ENCODE data around the gene ANXA6.

Gene ANXA6

DNA sequence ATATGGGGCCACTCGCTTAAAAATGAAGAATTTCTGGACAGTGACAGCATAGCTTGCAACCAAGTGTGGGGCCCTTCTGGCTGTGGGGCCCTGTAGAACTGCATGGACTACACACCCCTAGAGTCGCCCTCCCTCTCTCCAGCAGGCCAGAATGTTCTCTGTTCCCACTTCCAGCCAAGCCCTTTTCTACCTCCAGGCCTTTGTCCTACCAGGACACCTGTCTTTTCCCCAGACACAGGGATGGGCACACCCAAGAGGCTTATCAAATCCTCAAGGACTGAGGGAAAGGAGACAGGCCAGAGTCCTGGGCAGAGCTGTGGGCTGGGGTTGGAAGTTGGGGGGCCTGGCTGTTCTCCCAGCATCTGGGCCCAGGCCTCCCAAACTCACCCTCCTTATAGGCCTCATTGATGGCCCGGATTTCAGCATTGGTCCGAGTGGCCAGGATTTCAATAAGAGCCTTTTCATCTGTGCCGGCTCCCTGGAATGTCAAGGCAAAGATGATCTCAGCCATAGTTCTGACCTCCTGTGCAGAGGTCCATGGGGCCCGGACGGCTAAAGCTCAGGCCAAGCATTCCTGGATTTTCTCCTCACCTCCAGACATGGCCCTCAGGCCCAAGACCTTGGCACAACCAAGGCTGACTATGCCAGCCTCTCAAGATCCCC lies 38.5 kb downstream of the ANXA6 start:
- peaks cover 53% of the 10 kb centered on the region for H3K36me3 Mint-ChIP-seq (ENCODE audit: low read depth)
- no peaks in the 10 kb centered on the region for H3K27me3 Mint-ChIP-seq (ENCODE audit: low read depth)
- no peak overlapping the region for H3K27ac Mint-ChIP-seq
- H3K4me1 Mint-ChIP-seq (ENCODE audit: low read depth): no peaks in the 10 kb centered on the region
- H3K9me3 Mint-ChIP-seq: no peaks in the 10 kb centered on the region
- no peak overlapping the region for H3K4me3 Mint-ChIP-seq

GRCh38 chr5:151115272-151115905 lies 42.2 kb downstream of the ANXA6 start:
- H3K4me1 Mint-ChIP-seq (ENCODE audit: low read depth): no peaks in the 10 kb centered on the region
- H3K36me3 Mint-ChIP-seq (ENCODE audit: low read depth): peaks cover 48% of the 10 kb centered on the region
- no peaks in the 10 kb centered on the region for H3K9me3 Mint-ChIP-seq
- no peaks in the 10 kb centered on the region for H3K27me3 Mint-ChIP-seq (ENCODE audit: low read depth)
- H3K27ac Mint-ChIP-seq: no peak overlapping the region
- H3K4me3 Mint-ChIP-seq: no peak overlapping the region

GRCh38 chr5:151113651-151114050 lies 43.9 kb downstream of the ANXA6 start:
- H3K27ac Mint-ChIP-seq: no peak overlapping the region
- H3K4me3 Mint-ChIP-seq: no peak overlapping the region
- peaks cover 48% of the 10 kb centered on the region for H3K36me3 Mint-ChIP-seq (ENCODE audit: low read depth)
- no peaks in the 10 kb centered on the region for H3K9me3 Mint-ChIP-seq
- no peaks in the 10 kb centered on the region for H3K4me1 Mint-ChIP-seq (ENCODE audit: low read depth)
- no peaks in the 10 kb centered on the region for H3K27me3 Mint-ChIP-seq (ENCODE audit: low read depth)

GRCh38 chr5:151110992-151111391 lies 46.6 kb downstream of the ANXA6 start:
- Mint-ChIP-seq H3K27me3 (ENCODE audit: low read depth) (no peaks in the 10 kb centered on the region), H3K4me3 (no peak overlapping the region), H3K27ac (no peak overlapping the region), H3K36me3 (ENCODE audit: low read depth) (peaks cover 51% of the 10 kb centered on the region), H3K4me1 (ENCODE audit: low read depth) (no peaks in the 10 kb centered on the region), H3K9me3 (no peaks in the 10 kb centered on the region)

DNA sequence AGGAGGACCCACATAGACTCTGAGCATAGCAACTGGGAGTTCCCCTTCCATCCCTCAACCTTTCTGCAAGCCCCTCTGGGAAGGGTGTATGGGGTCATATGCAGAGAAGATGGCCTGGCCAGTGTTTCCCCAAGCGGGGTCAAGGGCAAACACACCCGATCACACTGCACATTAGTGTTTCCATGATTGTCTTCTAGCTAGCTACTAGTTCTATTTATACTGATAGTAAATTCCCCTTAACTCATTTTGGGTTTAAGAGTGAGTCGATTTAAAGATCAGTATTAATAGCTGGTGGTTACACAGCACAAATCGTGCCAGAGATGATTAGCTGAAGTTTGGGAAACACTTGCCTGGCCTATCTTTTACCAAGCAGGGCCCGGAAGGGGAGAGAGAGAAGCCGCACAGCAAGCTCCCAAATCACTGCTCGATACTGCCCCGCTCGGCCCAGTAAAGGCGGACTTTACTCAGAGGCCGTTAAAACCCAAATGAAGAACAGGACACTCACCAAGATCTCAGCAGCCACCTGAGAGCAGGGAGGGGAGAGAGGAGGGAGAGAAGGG lies 47.4 kb downstream of the ANXA6 start:
- Mint-ChIP-seq H3K36me3 (ENCODE audit: low read depth) (peaks cover 55% of the 10 kb centered on the region), H3K4me3 (no peak overlapping the region), H3K27ac (peak overlapping the region; percentile 17), H3K9me3 (no peaks in the 10 kb centered on the region), H3K27me3 (ENCODE audit: low read depth) (no peaks in the 10 kb centered on the region), H3K4me1 (ENCODE audit: low read depth) (no peaks in the 10 kb centered on the region)

DNA sequence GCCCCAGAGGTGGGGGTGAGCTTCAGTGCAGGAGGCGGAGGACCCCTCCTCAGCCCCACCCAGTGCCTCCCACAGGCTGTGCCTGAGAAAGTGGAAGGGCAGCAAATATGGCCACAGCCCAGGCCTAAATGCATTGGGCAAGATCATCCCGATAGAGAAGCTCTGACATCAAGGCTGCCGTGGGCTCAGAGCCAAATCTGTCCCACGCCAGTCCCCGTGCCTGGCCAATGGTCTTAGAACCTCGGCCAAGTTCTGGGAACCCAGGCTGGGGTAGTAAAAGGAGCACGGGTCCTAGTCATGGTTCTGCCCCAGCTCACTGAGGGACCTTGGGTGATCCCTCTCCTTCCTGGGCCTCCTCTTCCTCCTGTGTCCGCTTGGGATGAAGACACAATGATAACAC lies 49.0 kb downstream of the ANXA6 start:
- Mint-ChIP-seq H3K9me3 (no peaks in the 10 kb centered on the region), H3K27me3 (ENCODE audit: low read depth) (no peaks in the 10 kb centered on the region), H3K4me3 (no peak overlapping the region), H3K36me3 (ENCODE audit: low read depth) (peaks cover 60% of the 10 kb centered on the region), H3K4me1 (ENCODE audit: low read depth) (no peaks in the 10 kb centered on the region), H3K27ac (no peak overlapping the region)

- Mint-ChIP-seq H3K4me1 (ENCODE audit: low read depth) (no peaks in the 10 kb centered on the region), H3K27me3 (ENCODE audit: low read depth) (no peaks in the 10 kb centered on the region), H3K27ac (no peak overlapping the region), H3K36me3 (ENCODE audit: low read depth) (peaks cover 63% of the 10 kb centered on the region), H3K4me3 (no peak overlapping the region), H3K9me3 (no peaks in the 10 kb centered on the region)
These were observed 49.6 kb downstream of the ANXA6 start for GRCh38 chr5:151107738-151108520.

DNA sequence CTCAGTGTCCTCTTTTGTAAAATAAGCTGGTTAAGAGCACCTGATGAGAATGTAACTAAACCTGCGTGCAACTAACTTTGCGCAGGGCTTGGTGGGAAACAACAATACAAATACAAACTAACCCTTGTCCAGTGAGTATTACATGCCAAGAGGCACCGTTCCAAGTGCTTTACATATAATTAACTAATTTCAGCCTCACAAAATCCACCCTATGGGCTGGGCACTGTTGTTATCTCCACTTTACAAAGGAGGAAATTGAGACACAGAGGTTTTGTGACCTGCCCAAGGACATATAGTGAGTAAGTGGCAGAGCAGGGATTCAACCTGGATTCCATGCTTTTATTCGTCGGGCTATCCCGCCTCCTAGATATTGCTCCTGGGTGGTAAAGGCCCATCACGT lies 50.5 kb downstream of the ANXA6 start:
- H3K9me3 Mint-ChIP-seq: no peaks in the 10 kb centered on the region
- no peaks in the 10 kb centered on the region for H3K27me3 Mint-ChIP-seq (ENCODE audit: low read depth)
- H3K27ac Mint-ChIP-seq: no peak overlapping the region
- H3K36me3 Mint-ChIP-seq (ENCODE audit: low read depth): peaks cover 63% of the 10 kb centered on the region
- no peaks in the 10 kb centered on the region for H3K4me1 Mint-ChIP-seq (ENCODE audit: low read depth)
- no peak overlapping the region for H3K4me3 Mint-ChIP-seq

DNA sequence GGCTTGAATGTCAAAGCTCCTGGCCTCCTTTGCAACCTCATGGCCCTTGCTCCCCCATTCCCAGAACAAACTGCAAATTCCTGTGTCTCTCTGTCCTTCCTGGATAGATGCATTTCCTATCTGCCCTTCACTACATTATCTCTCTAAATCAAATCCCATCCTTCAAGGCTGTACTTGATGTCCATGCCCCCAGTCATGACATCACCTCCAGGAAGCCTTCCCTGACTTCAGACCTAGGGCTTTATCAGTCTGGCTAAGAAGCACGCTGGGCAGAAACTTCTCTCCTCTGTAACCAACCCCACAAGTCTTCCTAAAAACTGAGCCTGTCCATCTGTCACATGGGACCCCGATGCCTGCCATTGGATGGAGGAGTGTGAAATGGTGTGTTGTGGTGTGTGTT lies 51.1 kb downstream of the ANXA6 start:
- no peaks in the 10 kb centered on the region for H3K9me3 Mint-ChIP-seq
- no peaks in the 10 kb centered on the region for H3K27me3 Mint-ChIP-seq (ENCODE audit: low read depth)
- H3K27ac Mint-ChIP-seq: peak overlapping the region; percentile 27
- H3K36me3 Mint-ChIP-seq (ENCODE audit: low read depth): peaks cover 69% of the 10 kb centered on the region
- H3K4me1 Mint-ChIP-seq (ENCODE audit: low read depth): peaks cover 5% of the 10 kb centered on the region
- H3K4me3 Mint-ChIP-seq: no peak overlapping the region

- no peak overlapping the region for H3K27ac Mint-ChIP-seq
These were observed 51.5 kb downstream of the ANXA6 start for GRCh38 chr5:151106043-151106442.

DNA sequence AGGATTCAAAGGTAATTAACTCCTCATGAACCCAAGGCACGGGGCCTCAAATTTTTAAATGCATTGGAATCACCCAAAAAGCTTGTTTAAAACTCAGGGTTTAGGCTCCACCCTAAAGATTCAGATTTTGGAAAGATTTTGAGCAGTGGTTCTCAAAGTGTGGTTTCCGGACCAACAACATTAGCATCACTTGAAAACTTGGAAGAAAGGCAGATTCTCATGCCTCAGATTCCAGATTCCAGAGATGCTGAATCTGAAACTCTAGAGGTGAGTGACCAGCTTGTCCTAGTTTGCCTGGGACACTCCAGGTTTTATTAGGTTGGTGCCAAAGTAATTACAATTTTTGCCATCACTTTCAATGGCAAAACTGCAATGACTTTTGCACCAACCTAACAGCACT lies 52.0 kb downstream of the ANXA6 start:
- Mint-ChIP-seq H3K9me3 (no peaks in the 10 kb centered on the region), H3K36me3 (ENCODE audit: low read depth) (peaks cover 73% of the 10 kb centered on the region), H3K4me1 (ENCODE audit: low read depth) (peaks cover 6% of the 10 kb centered on the region), H3K27me3 (ENCODE audit: low read depth) (no peaks in the 10 kb centered on the region), H3K27ac (no peak overlapping the region), H3K4me3 (no peak overlapping the region)

More at GRCh38 chr5:151106043-151106442, 51.5 kb downstream of the ANXA6 start:
- Mint-ChIP-seq H3K36me3 (ENCODE audit: low read depth) (peaks cover 72% of the 10 kb centered on the region), H3K4me1 (ENCODE audit: low read depth) (peaks cover 6% of the 10 kb centered on the region), H3K27me3 (ENCODE audit: low read depth) (no peaks in the 10 kb centered on the region), H3K9me3 (no peaks in the 10 kb centered on the region), H3K4me3 (no peak overlapping the region)

- peaks cover 12% of the 10 kb centered on the region for H3K4me1 Mint-ChIP-seq (ENCODE audit: low read depth)
- H3K27ac Mint-ChIP-seq: no peak overlapping the region
- H3K4me3 Mint-ChIP-seq: no peak overlapping the region
- H3K27me3 Mint-ChIP-seq (ENCODE audit: low read depth): no peaks in the 10 kb centered on the region
- no peaks in the 10 kb centered on the region for H3K9me3 Mint-ChIP-seq
- peaks cover 77% of the 10 kb centered on the region for H3K36me3 Mint-ChIP-seq (ENCODE audit: low read depth)
These were observed 52.8 kb downstream of the ANXA6 start for GRCh38 chr5:151104795-151105194.

DNA sequence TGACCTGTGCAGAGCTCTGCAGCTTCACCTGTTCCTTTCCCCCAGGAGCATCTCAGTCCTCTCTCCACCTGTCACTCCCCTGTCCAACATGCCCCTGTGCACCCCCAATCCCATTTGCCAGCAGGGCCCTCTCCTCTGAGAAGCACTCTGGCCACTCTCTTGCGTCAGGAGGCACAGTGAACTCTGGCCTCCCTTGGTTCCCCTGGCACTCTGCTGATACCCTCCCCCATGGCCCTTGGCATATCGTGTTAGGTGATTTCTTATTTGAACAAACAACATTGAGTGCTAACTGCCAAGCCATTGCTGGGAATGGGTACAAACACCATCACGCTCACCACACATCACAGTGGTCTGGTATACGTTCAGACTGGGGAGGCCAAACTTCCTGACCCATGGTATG lies 55.8 kb downstream of the ANXA6 start:
- no peaks in the 10 kb centered on the region for H3K9me3 Mint-ChIP-seq
- no peak overlapping the region for H3K27ac Mint-ChIP-seq
- peaks cover 35% of the 10 kb centered on the region for H3K4me1 Mint-ChIP-seq (ENCODE audit: low read depth)
- H3K27me3 Mint-ChIP-seq (ENCODE audit: low read depth): no peaks in the 10 kb centered on the region
- peaks cover 57% of the 10 kb centered on the region for H3K36me3 Mint-ChIP-seq (ENCODE audit: low read depth)
- no peak overlapping the region for H3K4me3 Mint-ChIP-seq

- H3K27ac Mint-ChIP-seq: no peak overlapping the region
- no peaks in the 10 kb centered on the region for H3K9me3 Mint-ChIP-seq
- no peak overlapping the region for H3K4me3 Mint-ChIP-seq
- H3K36me3 Mint-ChIP-seq (ENCODE audit: low read depth): peaks cover 53% of the 10 kb centered on the region
- H3K4me1 Mint-ChIP-seq (ENCODE audit: low read depth): peaks cover 38% of the 10 kb centered on the region
- no peaks in the 10 kb centered on the region for H3K27me3 Mint-ChIP-seq (ENCODE audit: low read depth)
These were observed 56.4 kb downstream of the ANXA6 start for GRCh38 chr5:151101151-151101550.

DNA sequence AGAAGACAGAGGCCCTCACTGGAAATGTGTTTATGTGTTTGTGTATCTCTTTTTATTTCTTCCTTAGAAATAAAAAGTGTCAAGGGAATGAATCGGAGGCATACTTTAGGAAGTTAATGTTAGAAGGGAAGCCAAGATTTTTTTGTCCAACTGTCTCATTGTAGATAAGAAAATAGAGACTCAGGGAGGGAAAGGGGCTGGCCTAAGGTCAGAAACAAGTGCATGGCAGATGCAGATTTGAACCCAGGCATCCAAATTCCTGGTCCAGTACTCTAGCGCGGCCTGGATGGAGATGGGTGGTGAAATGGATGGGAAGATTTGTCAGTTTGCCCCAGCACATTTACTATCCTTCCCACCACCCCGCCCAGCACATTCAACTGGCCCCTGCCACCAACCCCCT lies 56.9 kb downstream of the ANXA6 start:
- Mint-ChIP-seq H3K9me3 (no peaks in the 10 kb centered on the region), H3K36me3 (ENCODE audit: low read depth) (peaks cover 50% of the 10 kb centered on the region), H3K27me3 (ENCODE audit: low read depth) (no peaks in the 10 kb centered on the region), H3K4me1 (ENCODE audit: low read depth) (peaks cover 43% of the 10 kb centered on the region), H3K27ac (no peak overlapping the region), H3K4me3 (no peak overlapping the region)
